Urothelium cell line (cell line): Measurements from ENCODE around the gene RNF215.

ENCODE experiments used
- DNase-seq: peaks from one replicate; pipeline ENCODE4 v3.0.0; 2011; ENCODE audit warnings: low spot score, mixed read lengths
- FAIRE-seq: peaks from 2 replicates; lab custom pipeline; 2011; peaks lifted over from hg19 to GRCh38; lab: Jason Lieb, UNC

Gene RNF215

GRCh38 chr22:30334646-30335045 is 52.6 kb downstream of the RNF215 start:
- no peak for DNase-seq
- no peak for FAIRE-seq

GRCh38 chr22:30333707-30334087 is 53.5 kb downstream of the RNF215 start:
- DNase-seq (no peak), FAIRE-seq (no peak)

GRCh38 chr22:30332994-30333706 is 54.1 kb downstream of the RNF215 start:
- DNase-seq = no peak
- FAIRE-seq = no peak

- DNase-seq (no peak), FAIRE-seq (no peak)
Observed at GRCh38 chr22:30332551-30332950, 54.7 kb downstream of the RNF215 start.
